Measurements from ENCODE around the gene PDGFD. TPM values are rescaled to one million over a fixed set of nuclear protein-coding genes. Genes with fewer than 3 reads are reported as not detected.

The PDGFD gene
- total and polyA plus RNA-seq, 9 donors, result 42.8 to 134 (median 77.9) TPM

DNA sequence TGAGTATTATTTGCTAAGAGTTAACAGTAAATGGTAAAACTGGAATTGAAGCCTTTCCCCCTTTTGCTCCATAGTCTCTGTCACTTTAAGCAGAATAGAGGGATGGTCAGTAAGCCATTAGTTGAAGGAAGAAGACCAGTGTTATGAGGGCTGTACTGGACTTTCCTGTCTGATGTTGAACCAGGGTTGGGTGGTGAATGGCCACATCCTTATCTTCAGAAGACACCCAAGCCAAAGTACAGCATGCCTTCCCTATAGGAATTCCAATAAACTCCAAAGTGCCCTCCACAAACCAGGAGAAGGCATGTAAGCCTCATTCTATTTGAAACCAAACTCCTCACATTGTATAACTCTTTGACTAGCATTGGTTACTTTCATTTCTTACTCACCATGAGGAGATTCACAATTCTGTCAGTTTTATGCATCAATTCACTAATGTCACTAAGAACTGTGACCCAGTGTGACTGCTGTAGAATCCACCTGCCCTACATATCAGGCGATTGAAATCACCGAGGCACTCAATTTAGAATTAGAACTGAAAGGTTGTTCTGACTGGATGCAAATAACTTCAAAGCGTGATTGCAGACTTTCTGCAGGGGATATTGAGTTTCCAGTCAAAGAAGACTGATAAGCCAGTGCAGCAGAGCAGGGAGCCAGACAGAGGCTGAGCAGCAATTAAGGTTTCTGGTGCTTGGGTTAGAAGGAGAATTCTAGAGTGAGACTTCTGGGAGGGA lies 234.6 kb downstream of the PDGFD start:
- TF ChIP-seq, protein P1, sequence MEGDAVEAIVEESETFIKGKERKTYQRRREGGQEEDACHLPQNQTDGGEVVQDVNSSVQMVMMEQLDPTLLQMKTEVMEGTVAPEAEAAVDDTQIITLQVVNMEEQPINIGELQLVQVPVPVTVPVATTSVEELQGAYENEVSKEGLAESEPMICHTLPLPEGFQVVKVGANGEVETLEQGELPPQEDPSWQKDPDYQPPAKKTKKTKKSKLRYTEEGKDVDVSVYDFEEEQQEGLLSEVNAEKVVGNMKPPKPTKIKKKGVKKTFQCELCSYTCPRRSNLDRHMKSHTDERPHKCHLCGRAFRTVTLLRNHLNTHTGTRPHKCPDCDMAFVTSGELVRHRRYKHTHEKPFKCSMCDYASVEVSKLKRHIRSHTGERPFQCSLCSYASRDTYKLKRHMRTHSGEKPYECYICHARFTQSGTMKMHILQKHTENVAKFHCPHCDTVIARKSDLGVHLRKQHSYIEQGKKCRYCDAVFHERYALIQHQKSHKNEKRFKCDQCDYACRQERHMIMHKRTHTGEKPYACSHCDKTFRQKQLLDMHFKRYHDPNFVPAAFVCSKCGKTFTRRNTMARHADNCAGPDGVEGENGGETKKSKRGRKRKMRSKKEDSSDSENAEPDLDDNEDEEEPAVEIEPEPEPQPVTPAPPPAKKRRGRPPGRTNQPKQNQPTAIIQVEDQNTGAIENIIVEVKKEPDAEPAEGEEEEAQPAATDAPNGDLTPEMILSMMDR (IDR thresholded peaks at IDR 0.05), result no peak
- TF ChIP-seq POLR2A (IDR thresholded peaks at IDR 0.05) (no peak), EP300 (IDR thresholded peaks at IDR 0.05) (no peak)
- intact Hi-C loops (cut with DNase I), result no loop called here
- WGBS, 3 donors, result 84 to 91% (median 88%) methylated on average over 3 of the region's 3 CpGs
- DNase-seq, result no peak
- peaks cover 5% of the 10 kb centered on the region for H3K4me1 ChIP-seq (ENCODE audit: insufficient read depth)
- H3K36me3 ChIP-seq, result no peaks in the 10 kb centered on the region
- H3K27me3 ChIP-seq, result no peaks in the 10 kb centered on the region
- H3K9me3 ChIP-seq, result no peaks in the 10 kb centered on the region
- H3K27ac ChIP-seq, result no peak overlapping the region
- no peak overlapping the region for H3K4me3 ChIP-seq

DNA sequence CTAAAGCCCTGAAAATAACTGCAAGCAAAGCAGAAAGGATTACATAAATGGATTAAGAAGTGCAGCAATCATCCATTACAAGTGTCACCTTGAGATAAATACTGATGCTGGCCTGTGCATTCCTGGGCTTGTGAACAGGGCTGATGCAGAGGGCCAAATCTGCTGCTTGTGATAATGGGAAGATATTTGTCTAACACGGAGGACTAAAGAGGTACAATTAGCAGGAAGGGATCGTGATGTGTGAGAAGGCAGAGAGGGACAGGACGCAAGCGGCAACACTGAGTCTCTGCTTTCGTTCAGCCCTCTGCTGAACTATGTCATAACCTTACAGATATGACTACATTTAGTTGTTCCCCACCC lies 235.2 kb downstream of the PDGFD start:
- TF ChIP-seq POLR2A (IDR thresholded peaks at IDR 0.05), result no peak
- TF ChIP-seq, protein P1 (IDR thresholded peaks at IDR 0.05), result no peak
- H3K27ac ChIP-seq, result no peak overlapping the region
- WGBS, 3 donors, result 86 to 88% (median 88%) methylated on average over 5 of the region's 5 CpGs
- H3K27me3 ChIP-seq, result no peaks in the 10 kb centered on the region
- H3K9me3 ChIP-seq, result no peaks in the 10 kb centered on the region
- no peak overlapping the region for H3K4me3 ChIP-seq
- no peaks in the 10 kb centered on the region for H3K36me3 ChIP-seq
- peaks cover 5% of the 10 kb centered on the region for H3K4me1 ChIP-seq (ENCODE audit: insufficient read depth)
- intact Hi-C loops (cut with DNase I), result no loop called here
- DNase-seq, result no peak

DNA sequence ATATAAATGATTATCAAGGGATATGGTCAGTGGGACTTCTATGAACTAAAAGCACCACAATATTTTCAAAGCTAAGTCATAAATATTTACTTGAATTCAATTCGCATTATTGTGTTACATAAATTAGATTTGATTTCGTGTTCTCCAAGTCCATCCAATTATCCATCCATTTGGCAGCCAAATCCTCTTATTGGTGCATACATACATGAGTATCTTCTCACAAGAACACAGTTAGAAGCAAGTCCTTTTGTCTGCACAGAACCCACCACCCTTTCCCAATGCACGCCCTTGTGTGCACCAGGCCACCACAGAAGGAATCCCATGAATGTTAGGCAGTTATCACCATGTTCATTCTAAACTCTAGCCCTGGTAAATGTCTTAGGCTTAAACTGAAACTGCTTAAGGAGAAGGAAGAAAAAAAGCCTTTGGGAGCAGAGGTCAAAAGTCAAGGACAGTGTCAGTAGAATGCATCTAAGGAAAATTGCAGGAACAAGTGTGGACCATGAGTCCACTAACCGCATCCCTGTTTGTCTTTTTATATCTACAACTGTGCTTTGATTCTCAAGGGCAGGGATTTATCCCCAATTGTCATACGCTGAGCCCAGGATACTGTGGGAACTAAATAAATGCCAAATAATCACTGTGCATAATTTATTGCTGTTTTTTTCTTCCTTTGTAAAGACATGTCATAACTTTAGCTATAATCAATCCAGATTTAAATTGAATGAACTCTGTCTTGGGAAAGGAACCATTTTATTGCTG lies 235.7 kb downstream of the PDGFD start:
- intact Hi-C loops (cut with DNase I), result no loop called here
- no peak overlapping the region for H3K4me3 ChIP-seq
- no peak overlapping the region for H3K27ac ChIP-seq
- no peaks in the 10 kb centered on the region for H3K9me3 ChIP-seq
- TF ChIP-seq EP300 (IDR thresholded peaks at IDR 0.05) (no peak), POLR2A (IDR thresholded peaks at IDR 0.05) (no peak)
- TF ChIP-seq, protein P1 (IDR thresholded peaks at IDR 0.05), result no peak
- no peaks in the 10 kb centered on the region for H3K36me3 ChIP-seq
- 85 to 93% (median 89%) methylated on average over 5 of the region's 5 CpGs for WGBS, 3 donors
- H3K4me1 ChIP-seq (ENCODE audit: insufficient read depth), result peaks cover 5% of the 10 kb centered on the region
- H3K27me3 ChIP-seq, result no peaks in the 10 kb centered on the region
- DNase-seq, result no peak

DNA sequence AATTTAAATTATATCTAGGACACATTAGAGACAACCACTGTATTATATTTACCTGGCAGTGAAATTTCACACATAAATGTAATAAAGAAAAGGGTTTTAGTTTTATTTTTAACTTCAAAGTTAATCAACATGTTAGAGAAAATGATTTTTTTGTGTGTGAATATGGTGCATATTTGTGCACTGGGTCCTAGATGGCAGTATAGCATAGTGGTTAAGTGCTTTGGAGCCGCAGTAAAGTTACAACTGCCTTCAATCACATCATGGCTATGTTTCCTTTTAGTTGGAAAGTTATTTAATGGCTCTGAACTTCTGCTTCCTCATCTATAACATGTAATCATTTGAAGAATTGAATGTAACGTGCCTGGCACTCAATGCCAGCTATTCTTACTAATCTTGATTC lies 236.4 kb downstream of the PDGFD start:
- DNase-seq, result no peak
- no peaks in the 10 kb centered on the region for H3K36me3 ChIP-seq
- H3K27ac ChIP-seq, result no peak overlapping the region
- peaks cover 5% of the 10 kb centered on the region for H3K4me1 ChIP-seq (ENCODE audit: insufficient read depth)
- no peak overlapping the region for H3K4me3 ChIP-seq
- TF ChIP-seq POLR2A (IDR thresholded peaks at IDR 0.05) (no peak), EP300 (IDR thresholded peaks at IDR 0.05) (no peak)
- TF ChIP-seq, protein P1 (IDR thresholded peaks at IDR 0.05), result no peak
- intact Hi-C loops (cut with DNase I), result no loop called here
- WGBS, 3 donors, result 70 to 76% (median 75%) methylated on average over 2 of the region's 2 CpGs
- no peaks in the 10 kb centered on the region for H3K27me3 ChIP-seq
- no peaks in the 10 kb centered on the region for H3K9me3 ChIP-seq

Data from ovary (tissue), 9 donors.